HG02840 (cell line): ENCODE results near the gene BRD3OS.

Source experiments
- ATAC-seq: cut with Tn5 transposase; IDR thresholded peaks from one replicate; pipeline ENCODE4 v1.9.1; 2021; ENCODE audit warnings: mild to moderate bottlenecking, moderate library complexity, moderate number of reproducible peaks; ENCODE audit not compliant: unreplicated experiment, low FRiP score

BRD3OS gene

DNA sequence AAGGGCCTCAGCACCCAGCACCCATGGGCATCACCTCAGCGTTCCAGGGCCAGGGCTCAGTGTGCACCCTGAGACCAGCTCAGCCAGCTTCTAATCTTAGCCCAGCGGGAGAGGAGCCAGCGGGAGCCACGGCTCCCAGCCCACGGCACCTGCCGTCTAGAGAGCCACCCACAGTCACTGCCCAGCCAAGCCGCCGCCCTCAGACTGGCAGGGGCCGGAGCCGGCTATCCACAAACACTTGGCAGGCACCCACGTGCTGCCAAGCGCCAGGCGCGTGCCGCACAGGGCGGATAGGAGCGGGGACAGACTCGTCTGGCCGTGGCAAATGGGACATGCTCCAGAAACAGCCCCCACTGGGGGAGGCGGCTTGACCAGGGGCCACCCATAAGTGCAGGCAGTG is 24.0 kb downstream of the BRD3OS start:
- no peak for ATAC-seq

DNA sequence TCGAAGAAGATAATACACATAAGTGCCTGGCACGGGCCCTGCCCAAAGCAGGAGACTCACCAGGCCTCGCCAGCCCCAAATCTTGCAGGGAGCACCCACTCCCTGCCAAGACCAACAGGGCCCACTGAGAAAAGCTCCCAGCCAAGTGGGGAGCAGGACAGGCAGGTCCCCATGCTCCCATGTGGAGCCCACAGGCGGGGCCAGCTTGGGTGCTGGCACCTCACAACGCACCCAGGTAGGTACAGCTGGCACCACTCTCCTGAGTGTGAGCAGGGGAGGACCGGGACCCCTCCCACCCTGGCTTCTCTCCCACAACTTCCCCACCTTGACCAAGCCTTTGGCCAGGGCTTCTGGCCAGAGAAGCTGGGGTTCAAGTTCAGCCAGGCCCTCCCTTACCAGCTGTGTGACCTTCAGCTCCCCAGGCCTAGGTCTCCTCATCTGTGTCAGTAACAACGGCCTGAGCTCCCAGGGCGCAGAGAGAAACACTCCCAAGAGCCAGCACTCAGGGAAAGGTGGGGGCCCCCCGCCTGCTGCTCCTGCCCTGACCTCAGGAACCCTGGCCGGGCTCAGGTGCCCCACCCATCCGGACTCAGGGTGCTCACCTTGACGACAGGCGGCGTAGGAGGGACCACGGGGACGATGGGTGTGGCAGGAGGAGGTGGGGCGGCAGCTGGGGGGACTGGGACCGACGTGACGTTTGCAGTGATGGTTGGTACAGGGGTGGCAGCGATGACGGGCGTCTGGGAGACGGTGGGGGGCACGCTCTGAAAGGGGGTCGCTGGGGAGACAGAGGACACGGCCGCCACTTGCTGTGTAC is 24.7 kb downstream of the BRD3OS start:
- no peak for ATAC-seq

DNA sequence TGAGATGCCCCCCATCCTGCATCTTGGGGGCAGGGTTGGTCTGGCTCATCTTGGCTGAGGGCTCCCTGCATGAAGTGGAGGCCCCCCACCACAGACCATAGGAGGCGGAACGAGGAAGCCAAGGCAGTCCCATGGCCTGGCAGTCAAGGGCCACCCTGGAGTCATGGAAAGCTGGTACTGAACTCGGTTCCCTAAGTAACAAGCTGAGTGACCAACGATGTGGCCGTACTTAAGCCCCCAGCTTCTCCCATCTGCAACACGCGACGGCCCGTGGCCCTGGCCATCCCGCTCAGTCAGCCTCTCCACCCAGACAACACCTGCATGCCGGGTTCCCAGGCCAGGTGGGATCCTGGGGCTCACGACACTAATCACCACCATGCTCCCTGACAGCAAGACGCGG is 25.4 kb downstream of the BRD3OS start:
- no peak for ATAC-seq

DNA sequence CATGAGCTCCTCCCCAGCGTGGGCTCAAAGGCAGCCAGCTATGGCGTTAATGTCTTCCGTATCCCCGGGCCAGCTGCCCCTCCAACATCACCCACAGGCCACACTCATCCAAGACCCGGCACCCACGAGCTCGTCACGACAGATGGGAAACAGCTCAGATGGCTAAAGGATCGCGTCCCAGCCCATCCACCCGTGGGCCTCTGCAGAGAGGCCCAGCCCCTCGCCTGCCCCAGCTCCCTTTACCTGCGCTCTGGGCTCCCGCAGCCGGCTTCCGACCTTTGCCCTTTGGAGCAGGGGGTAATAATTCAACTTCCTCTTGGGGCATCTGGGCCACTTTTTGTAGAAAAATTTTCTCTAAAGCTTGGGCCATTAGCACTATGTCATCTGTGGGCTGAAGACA is 26.0 kb downstream of the BRD3OS start:
- no peak for ATAC-seq

DNA sequence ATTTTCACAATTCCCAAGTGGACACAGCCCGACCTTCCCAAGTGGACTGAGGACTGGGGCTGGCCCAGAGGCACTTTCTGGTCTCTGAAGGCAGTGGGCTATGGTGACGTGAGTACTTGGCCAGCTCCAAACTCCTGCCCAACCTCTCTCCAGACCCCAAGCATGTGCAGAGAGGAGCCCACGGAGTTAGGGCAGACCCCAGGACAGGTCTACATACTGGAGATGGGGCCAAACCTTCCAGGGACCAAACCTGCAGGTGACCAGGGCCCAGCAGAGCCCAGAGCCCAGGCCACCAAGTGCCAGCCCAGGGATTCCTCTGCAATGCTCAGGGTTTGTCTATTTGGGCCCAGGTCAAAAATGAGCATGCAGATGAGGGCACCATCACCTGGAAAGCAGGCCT is 27.2 kb downstream of the BRD3OS start:
- no peak for ATAC-seq

DNA sequence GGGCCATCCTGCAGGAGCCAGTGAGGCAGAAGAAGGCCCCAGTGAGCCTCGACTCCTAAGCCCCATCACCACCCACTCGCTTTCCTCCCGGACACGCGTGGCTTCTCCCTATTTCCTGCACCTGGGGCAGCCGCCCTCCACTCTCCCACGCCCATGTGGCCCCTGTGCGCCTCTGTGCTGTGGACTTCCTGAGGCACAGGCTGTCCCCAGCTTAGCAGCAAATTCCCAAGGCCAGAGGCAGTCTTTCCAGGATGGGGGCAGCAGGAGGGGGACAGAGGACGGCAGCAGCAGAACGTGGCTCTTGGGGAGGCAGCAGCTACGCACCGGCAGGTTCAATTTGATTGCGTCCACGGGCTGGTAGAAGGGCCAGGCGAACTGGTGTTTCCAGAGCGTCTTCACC is 27.7 kb downstream of the BRD3OS start:
- no peak for ATAC-seq

DNA sequence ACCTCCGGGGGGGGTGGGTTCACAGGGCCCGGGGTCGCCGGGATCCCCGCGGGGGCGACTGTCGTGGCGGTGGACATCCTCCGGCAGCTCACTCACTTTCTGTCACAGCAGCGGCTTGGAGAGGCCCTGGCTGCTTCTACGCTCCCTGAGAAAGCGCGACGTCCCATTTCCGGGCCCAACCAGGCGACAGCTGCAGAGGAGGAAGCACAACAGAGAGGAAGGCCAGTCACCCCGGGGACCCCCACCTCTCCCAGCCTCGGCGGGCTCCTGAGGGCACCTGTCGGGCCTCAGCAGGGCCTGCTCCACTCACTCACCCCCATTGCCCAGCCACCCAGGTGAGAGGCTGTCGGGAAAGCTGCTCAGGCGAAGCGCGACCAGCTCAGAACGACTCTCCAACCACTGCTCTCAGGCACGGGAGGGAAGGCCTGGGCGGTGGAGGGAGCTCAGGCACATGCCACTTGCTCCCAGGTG is 28.2 kb downstream of the BRD3OS start:
- no peak for ATAC-seq

DNA sequence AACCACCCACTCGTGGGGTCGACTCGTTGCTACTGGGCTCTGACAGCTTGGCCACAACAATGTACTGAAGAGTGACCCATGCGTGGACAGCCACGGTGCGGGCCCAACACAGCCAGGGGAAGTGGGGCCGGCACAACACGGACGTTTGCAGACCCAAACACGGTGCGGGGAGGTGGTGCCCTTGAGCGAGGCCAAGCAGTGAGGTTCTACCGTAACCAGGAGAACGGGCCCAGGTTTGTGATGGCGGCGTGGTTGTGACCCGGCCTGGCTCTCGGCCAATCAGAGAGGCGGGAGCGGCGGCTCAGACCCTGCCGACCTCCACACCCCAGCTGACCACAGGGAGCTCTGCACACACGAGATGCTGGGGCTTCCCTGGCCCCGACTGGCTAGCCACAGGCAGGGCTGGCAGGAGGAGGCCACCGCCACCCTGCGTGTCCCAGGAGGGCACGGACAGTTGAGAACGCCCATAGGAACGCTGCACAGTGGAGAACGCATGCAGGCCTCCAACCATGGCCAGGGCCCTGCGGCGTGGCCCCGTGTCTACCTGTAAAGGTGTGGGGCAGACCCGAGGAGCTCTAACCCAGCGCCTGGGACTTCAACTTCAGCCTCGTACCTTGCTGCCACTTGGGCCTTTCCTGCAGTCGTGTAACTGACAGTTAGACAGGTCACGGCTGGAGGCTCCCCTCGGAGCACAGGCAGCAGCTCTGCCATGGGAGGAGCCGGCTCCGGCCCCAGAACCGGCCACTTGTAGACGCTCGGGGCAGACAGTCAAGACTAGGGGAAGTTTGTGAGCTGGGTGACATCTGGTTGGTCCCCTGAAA is 28.9 kb downstream of the BRD3OS start:
- ATAC-seq, result no peak

DNA sequence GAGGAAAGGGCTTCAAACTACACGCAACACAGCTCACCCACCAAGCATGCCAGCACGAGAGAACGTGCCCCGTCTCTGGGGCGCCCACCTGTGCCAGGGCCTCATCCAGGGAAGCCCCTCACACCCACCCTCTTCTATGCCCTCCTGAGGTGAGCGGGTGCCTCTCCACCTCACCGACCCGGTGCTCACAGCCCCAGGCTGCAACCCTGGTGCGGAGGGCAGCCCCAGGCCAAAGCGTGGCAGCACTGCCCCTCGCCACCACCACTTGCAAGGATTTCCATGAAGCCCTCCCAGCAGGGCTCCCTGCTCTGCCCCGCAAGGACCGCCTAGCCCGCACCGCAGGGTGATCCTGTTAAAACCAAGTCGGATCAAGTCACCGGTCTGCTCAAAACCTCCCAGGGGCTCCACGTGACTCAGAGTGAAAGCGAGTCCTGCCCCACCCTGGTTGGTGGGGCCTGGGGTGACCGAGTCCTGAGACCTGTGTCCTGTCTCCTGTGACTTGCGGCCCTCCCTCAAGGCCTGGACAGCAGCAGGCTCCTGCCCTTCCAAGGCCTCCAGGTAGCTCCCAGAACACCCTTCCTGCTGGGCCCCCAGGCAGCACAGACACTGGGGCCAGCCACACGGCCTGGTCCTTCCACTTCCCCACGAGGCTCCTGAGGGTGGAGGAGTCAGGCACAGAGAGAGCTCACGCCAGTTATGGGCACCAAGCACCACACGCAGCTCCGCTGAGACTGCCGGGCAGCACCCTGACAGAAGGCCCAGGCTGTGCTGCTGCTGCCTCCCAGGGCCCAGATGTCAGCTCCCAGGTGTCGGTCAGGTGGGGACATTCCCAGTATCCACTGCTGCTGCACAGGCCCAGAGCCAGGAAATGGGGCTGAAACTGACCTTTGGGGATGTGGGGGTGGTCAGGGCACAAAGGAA is 29.9 kb downstream of the BRD3OS start:
- no peak for ATAC-seq

DNA sequence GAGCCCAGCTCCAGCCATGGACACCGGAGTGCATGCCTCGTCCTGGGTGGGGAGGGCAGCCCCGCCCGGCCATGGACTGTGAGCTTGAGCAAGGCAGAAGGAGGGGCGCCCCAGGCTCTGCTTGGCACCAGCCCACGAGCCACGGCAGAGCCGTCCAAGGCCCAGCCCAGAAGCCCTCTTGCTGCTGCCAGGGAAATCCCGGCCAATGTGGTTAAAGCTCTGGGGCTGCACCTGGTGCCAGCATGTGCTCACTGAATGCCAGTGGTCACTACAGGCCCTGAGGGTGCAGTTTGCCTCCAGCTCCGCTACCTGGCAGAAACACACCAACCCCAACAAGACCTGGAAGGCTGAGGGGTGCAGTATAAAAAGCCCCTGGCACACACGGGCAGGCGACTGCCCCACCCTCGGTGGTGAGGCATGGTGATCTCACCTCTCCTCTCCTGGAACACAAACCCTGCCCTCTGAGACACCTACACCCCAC is 30.7 kb downstream of the BRD3OS start:
- ATAC-seq, result no peak

DNA sequence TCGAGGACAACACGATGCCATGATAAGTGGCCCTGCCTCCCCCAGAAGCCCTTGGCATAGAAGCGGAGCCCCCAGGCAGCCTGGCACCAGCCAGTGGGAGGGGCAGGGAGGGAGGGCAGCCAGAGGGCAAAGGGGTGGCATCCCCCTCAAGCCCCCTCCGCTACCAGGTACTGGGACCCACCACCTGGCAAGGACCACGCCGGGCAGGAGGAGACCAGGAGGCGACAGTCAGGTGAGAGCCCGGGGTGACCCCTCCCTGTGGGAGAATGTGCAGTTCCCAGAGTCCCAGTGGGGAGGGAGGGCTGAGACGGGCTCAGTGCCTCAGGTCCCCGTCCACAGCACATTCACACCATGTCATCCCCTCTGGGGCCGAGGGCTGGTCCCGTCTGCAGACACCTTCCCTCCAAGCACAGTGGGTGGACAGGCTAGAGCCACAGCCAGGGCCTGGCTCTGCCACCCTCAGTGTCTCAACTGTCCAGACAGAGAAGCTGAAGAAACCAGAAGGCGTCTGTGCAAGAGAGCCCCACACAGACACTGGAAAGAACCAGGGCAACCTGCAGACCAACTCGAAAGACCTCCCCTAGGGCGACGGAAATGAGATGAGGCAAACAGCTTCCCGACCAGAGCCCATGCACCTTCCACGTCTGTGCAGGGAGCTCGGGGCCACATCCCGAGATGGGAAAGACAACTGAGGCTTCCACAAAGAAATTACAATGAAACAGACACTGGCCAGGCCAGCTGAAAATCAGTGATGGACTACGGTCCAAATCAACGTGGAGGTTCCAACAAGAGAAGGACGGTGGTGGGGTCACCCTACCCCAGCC is 31.4 kb downstream of the BRD3OS start:
- ATAC-seq, result no peak

DNA sequence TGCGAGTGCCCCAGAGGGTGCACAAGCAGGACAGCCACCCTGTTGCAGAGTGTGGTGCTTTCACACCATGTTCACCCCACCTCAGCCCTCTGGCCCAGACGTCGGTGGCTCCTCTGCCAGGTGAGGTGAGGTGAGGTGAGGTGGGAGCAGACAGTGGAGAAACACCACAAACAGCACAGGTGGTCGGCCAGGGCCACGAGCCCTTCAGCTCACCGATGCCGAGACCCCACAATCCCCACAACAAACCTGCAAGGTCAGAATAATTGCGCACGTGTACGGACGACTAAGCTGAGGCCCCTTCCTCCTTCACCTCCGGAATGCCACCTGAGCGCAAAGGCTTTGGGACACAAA is 32.0 kb downstream of the BRD3OS start:
- ATAC-seq, result no peak

DNA sequence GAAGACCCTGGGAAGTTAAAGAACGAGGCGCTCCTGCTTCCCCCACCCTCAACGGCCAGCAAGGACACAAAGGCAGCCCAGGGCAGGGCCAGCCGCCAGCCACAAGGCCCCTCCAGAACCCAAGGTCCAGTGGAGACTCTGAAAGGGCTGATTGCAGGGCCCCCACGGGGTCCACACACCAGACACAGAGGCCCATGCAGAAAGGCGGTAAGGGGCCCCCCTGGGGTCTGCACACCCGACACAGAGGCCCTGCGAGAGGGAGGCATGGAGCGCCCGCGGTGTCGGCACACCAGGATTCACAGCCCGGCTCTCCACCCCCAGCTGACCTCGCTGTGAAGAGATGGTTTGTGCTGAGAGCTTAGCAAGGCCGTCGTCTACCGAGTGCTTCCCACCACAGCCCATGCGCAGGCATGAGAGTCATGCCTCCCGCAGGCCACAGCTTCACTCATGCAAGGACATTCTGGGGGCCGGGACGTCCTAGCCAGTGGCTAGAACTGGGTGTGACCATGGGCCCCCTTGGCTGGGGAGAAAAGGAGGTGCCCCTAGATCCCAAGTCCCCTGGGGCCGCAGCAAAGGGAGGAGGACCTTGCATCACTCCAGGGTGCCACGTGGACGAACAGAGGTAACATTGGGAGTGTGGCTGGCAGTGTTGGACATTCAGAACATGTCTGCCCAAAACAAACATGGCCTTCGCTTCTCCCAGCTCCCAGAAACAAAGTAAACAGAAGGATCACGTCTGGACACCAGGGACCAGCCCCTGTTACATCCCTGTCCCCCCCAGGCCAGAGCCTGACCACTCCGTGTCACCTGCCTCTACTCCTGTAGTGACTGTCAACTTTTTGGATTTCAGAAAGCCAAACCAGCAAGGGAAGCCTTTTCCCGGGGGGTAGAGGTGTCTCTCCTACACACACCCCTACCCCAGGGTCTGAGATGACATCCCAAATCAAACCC is 32.7 kb downstream of the BRD3OS start:
- ATAC-seq, result no peak

DNA sequence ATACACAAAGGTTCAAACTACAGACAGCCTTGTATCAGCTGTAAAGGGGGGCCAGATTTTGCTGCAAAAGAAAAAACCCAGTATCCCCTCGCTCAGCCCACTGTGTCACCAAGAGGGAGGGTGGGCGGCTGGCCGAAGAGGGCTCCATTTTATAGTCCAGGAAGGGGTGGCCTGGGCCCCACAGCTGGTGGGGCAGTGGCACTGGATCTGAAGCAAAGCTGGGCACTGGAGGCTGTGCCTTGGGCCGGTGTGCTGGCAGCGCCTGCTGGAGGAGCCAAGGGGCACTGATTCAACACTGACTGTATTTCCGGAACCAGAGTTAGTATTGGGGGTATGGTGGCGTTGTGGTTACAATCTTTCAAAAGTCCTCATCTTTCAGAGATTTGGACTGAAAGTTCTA is 33.4 kb downstream of the BRD3OS start:
- ATAC-seq, result no peak

DNA sequence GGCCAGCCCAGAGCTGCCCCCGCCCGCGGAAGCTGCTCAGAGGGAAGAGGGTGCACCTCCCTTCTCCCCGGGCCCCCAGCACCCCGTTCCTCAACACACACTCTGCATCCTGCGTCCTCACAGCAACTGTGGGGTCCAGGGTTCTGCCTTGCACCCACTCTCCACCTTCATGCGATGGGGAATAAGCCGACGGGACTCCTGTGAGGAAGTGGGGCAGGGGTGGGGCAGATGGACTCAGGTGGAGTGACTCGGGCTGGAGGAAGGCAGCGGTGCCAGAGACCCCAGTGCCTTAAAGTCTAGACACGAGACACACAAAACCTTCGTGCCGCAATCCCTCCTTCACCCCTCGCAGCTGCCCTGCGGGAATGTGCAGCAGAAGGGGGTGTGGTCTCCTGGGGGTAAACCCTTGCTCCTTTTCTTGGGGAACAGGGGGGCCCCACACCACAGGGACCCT is 33.9 kb downstream of the BRD3OS start:
- no peak for ATAC-seq

DNA sequence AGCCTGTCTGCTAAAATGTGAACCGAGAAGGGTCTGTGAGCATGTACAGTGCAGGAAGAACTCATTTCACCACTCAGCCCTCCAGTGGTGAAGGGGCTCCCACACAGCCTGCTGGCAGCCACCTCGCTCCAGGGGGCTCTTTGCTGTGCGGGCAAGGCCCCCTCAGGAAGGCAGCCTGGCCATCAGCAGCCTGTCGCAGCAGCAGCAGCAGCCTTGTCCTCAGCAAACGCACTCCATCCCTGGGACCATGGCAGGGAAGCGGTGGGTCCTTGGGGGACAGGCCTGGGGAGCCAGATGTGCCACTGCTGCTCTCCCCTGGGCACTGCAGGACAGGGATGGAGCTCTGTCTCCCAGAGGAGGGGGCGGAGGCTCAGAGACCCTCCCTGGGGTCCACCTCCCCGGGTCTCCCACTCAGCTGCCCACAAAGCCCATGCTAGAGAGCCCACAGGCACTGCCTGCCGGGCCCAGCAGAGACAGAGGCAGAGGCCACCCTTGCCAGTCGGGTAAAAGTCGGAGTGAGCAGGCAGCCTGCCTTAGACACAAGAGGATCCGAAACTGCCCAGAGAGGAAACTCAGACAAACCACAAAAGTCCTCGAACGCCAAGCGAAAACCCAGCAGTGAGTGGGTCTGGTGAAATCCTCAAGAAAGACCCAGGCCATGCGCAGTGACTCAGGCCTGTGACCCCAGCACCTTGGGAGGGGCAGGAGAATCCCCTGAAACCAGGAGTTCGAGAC is 34.5 kb downstream of the BRD3OS start:
- ATAC-seq, result peak; percentile 55

DNA sequence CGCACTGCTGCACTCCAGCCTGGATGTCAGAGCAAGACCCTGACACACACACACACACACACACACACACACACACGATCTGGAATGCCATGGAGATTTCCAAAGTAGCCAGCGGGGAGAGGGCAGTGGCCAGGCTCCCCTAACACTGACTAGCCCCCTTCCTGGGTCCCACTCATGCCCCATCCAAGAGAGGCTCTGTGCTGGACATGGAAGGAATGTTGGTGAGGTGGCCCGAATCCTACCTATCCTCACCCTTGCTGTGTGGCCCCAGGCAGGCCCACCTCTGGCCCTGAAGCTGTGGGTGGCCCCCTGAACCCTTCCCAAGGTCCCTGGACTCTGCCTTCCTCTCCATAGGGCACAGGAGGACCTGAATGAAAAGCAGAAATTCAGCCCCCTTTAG is 35.3 kb downstream of the BRD3OS start:
- no peak for ATAC-seq
